MG63 (cell line): ENCODE results near the gene UGT1A9. TPM values are rescaled to one million over a fixed set of nuclear protein-coding genes. Genes with fewer than 3 reads are reported as not detected.

Experiments
- DNase-seq: peaks from one replicate; pipeline ENCODE4 v3.0.0-alpha.2; 2020
- H3K27me3 ChIP-seq: fragments of 250-450 bp; sonication (Bioruptor Pico); 2 replicates; pipeline ENCODE4 v1.5.1; 2020; ENCODE audit warnings: mild to moderate bottlenecking, moderate library complexity
- H3K36me3 ChIP-seq: fragments of 250-450 bp; sonication (Bioruptor Pico); 2 replicates; pipeline ENCODE4 v1.5.1; 2020; ENCODE audit warnings: mild to moderate bottlenecking, moderate library complexity
- H3K4me3 ChIP-seq: fragments of 250-450 bp; sonication (Bioruptor Pico); 2 replicates; pipeline ENCODE4 v1.5.1; 2020; ENCODE audit warnings: mild to moderate bottlenecking, moderate library complexity
- H3K9me3 ChIP-seq: fragments of 250-450 bp; sonication (Bioruptor Pico); 2 replicates; pipeline ENCODE4 v1.5.1; 2020; ENCODE audit warnings: mild to moderate bottlenecking, moderate library complexity
- total RNA-seq: library from RNA; depleted of rRNA; stranded (reverse); fragments of >200 nt; shearing (Covaris generic); gene quantifications from 2 replicates; pipeline ENCODE4 v1.2.3, GENCODE V29; 2014; ENCODE audit warnings: low replicate concordance

The UGT1A9 gene
- total RNA-seq, 1 experiment from 2014 or later = not detected

- Histone ChIP-seq H3K9me3 (no peaks in the 10 kb centered on the region), H3K36me3 (no peaks in the 10 kb centered on the region), H3K4me3 (no peak overlapping the region), H3K27me3 (no peaks in the 10 kb centered on the region)
- DNase-seq = no peak
Measured at GRCh38 chr2:233761040-233761769, 89.5 kb downstream of the UGT1A9 start.

DNA sequence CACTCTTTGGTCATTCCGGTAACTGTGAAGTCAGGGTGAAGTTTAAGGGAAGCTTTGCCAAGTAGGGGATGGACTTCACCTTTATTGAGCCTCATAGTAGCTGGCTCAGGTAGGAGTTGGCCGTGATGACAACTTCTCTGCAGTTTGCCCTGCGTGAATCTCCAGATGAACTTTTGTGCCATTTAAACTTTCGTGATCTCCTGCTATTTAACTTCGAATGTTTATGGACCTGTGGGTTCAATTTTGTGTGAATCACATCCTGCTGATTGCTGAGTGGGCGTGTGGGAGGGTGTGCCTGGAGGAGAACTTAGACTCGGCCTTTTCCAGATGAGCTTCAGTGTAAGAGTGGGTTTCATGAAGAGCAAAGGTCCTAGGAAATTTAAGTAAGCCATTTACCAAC is 92.6 kb downstream of the UGT1A9 start:
- no peaks in the 10 kb centered on the region for H3K9me3 ChIP-seq
- H3K36me3 ChIP-seq = no peaks in the 10 kb centered on the region
- DNase-seq = peak; percentile 80
- no peaks in the 10 kb centered on the region for H3K27me3 ChIP-seq
- H3K4me3 ChIP-seq = no peak overlapping the region

DNA sequence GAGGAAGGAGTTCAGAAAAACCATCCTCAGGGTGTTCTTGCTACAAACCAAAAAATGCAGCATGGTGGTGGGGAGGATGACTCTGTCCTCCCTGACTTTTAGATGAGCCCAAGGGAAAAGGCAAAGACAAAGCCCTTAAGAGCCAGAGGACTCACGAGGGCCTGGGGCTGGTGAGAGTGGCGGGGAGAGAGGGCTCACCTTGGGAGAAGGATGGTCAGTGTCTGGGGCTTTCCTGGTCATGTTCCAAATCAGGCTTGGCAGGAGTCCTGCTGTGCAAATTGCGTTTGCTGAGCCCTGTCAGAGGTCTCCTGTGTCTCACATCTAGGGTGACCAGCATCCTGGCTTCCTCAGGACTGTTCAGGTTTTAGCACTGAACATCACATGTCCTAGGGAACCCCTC is 93.1 kb downstream of the UGT1A9 start:
- Histone ChIP-seq H3K9me3 (no peaks in the 10 kb centered on the region), H3K4me3 (no peak overlapping the region), H3K27me3 (no peaks in the 10 kb centered on the region), H3K36me3 (no peaks in the 10 kb centered on the region)
- peak; percentile 25 for DNase-seq

DNA sequence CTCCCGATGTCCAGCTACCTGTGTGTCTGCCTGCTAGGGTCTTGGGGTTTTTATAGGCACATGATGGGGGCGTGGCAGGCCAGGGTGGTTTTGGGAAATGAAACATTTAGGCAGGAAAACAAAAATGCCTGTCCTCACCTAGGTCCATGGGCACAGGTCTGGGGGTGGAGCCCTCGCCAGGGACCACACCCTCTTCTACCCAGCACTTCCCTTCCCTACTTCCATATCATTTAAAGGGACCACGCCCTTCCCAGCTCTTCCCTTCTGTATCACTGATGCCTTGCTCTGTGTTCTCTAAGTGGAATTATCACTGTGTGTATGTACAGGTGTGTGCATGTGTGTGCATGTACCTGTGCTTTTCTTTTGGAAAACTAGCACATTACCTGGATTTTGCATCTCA is 94.7 kb downstream of the UGT1A9 start:
- Histone ChIP-seq H3K4me3 (no peak overlapping the region), H3K9me3 (no peaks in the 10 kb centered on the region), H3K36me3 (no peaks in the 10 kb centered on the region), H3K27me3 (no peaks in the 10 kb centered on the region)
- no peak for DNase-seq

DNA sequence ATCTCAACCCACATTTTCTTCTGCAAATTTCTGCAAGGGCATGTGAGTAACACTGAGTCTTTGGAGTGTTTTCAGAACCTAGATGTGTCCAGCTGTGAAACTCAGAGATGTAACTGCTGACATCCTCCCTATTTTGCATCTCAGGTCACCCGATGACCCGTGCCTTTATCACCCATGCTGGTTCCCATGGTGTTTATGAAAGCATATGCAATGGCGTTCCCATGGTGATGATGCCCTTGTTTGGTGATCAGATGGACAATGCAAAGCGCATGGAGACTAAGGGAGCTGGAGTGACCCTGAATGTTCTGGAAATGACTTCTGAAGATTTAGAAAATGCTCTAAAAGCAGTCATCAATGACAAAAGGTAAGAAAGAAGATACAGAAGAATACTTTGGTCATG is 96.4 kb downstream of the UGT1A9 start:
- no peak for DNase-seq
- Histone ChIP-seq H3K36me3 (no peaks in the 10 kb centered on the region), H3K27me3 (no peaks in the 10 kb centered on the region), H3K9me3 (no peaks in the 10 kb centered on the region), H3K4me3 (no peak overlapping the region)

DNA sequence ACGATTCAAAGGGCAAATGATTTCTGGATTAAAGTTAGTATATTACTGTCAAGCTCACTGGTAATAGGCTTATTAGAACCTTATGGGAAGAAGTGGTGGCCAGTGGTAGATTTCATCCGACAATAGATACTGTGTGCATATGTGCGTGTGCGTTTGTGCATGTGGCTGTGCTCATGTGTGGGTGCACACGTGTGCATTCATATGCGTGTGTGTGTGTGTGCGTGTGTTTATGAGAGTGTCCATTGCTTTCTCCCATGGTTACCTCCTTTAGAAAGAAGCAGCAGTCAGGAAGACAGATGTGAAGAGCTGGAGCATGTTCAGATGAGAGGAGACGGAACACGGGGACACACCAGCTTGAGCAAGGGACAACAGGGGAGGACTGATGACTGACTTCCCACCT is 97.6 kb downstream of the UGT1A9 start:
- Histone ChIP-seq H3K27me3 (no peaks in the 10 kb centered on the region), H3K36me3 (no peaks in the 10 kb centered on the region)
- DNase-seq = no peak

DNA sequence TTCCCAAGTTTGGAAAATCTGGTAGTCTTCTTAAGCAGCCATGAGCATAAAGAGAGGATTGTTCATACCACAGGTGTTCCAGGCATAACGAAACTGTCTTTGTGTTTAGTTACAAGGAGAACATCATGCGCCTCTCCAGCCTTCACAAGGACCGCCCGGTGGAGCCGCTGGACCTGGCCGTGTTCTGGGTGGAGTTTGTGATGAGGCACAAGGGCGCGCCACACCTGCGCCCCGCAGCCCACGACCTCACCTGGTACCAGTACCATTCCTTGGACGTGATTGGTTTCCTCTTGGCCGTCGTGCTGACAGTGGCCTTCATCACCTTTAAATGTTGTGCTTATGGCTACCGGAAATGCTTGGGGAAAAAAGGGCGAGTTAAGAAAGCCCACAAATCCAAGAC is 100.5 kb downstream of the UGT1A9 start:
- DNase-seq = no peak
- Histone ChIP-seq H3K4me3 (no peak overlapping the region), H3K36me3 (no peaks in the 10 kb centered on the region), H3K9me3 (peaks cover 3% of the 10 kb centered on the region; the same call in 1 of the 2 replicates), H3K27me3 (no peaks in the 10 kb centered on the region)

More for the DNA sequence above, 97.6 kb downstream of the UGT1A9 start:
- Histone ChIP-seq H3K4me3 (no peak overlapping the region), H3K9me3 (no peaks in the 10 kb centered on the region)

- Histone ChIP-seq H3K9me3 (peaks cover 3% of the 10 kb centered on the region; the same call in 1 of the 2 replicates), H3K4me3 (no peak overlapping the region), H3K36me3 (no peaks in the 10 kb centered on the region), H3K27me3 (no peaks in the 10 kb centered on the region)
- no peak for DNase-seq
Measured at GRCh38 chr2:233772583-233772982, 100.9 kb downstream of the UGT1A9 start.

- Histone ChIP-seq H3K4me3 (no peak overlapping the region), H3K9me3 (peaks cover 3% of the 10 kb centered on the region; the same call in 1 of the 2 replicates), H3K36me3 (no peaks in the 10 kb centered on the region), H3K27me3 (no peaks in the 10 kb centered on the region)
- no peak for DNase-seq
Measured at GRCh38 chr2:233773854-233774253, 102.2 kb downstream of the UGT1A9 start.

DNA sequence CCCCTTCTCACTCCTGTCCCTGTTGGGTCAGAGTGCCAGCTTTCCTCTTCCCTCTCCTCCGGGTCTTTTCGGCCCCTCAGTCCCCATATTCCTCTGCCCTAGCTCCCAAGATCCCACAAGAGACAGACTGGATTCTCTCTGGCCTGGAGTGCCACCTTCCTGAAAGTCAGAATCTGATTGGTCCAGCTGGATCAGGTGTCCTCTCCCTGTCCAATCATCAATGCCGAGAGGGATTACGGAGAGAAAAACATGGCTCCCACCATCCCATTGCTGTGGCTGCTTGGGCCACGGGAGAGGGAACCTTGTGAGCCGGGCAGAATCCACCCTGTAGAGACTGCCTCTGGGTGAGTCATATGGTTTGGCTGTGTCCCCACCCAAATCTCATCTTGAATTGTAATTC is 103.7 kb downstream of the UGT1A9 start:
- no peak for DNase-seq
- no peak overlapping the region for H3K4me3 ChIP-seq
- H3K27me3 ChIP-seq = no peaks in the 10 kb centered on the region
- H3K9me3 ChIP-seq = peaks cover 3% of the 10 kb centered on the region; the same call in 1 of the 2 replicates
- H3K36me3 ChIP-seq = no peaks in the 10 kb centered on the region

GRCh38 chr2:233778030-233778429 is 106.3 kb downstream of the UGT1A9 start, which contains the start of gene MROH2A:
Gene MROH2A, plus strand, starts transcription at chr2:233778330. Its CDS starts 1,029 bp downstream, at chr2:233779359.
- DNase-seq = no peak
- H3K9me3 ChIP-seq = peaks cover 5% of the 10 kb centered on the region; the same call in 1 of the 2 replicates

DNA sequence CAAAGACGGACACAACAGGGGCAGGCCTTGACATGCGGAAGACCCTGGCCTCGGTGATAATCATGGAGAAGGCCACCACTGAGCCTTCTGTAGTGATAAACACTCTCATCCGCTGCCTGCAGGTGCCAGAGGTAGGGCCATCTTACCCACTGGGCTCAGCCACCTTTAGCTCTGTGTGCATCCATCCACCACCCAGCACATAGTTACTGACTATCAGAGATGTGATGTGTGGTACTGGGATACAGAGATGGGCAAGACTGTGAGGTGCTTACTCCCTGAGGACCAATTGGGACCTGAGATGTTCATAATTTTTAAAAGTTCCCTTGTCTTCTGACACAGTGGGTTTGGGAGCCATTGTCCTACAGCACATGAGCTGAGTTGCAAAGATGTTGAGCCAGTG is 108.0 kb downstream of the UGT1A9 start:
- Histone ChIP-seq H3K9me3 (peaks cover 5% of the 10 kb centered on the region; the same call in 1 of the 2 replicates), H3K4me3 (no peak overlapping the region), H3K36me3 (no peaks in the 10 kb centered on the region), H3K27me3 (no peaks in the 10 kb centered on the region)
- no peak for DNase-seq

More at GRCh38 chr2:233778030-233778429, 106.3 kb downstream of the UGT1A9 start, which contains the start of gene MROH2A:
- Histone ChIP-seq H3K27me3 (no peaks in the 10 kb centered on the region), H3K4me3 (no peak within 1 kb of the TSS), H3K36me3 (no peaks in the 10 kb centered on the region)

DNA sequence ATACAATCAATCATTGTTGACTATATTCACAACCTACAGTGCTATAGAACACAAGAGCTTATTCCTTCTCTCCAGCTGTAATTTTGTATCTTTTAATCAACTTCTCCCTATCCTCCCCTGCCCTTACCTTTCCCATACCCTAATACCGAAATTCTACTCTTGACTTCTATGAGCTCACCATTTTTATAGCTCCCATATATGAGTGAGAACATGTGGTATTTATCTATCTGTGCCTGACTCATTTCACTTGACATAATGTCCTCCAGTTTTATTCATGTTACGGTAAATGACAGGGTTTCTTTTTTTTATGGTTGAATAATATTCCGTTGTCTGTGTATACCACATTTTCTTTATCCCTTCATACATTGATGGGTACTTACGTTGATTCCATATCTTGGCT is 109.1 kb downstream of the UGT1A9 start:
- Histone ChIP-seq H3K4me3 (no peak overlapping the region), H3K9me3 (peaks cover 5% of the 10 kb centered on the region; the same call in 1 of the 2 replicates), H3K27me3 (no peaks in the 10 kb centered on the region), H3K36me3 (no peaks in the 10 kb centered on the region)
- DNase-seq = no peak

DNA sequence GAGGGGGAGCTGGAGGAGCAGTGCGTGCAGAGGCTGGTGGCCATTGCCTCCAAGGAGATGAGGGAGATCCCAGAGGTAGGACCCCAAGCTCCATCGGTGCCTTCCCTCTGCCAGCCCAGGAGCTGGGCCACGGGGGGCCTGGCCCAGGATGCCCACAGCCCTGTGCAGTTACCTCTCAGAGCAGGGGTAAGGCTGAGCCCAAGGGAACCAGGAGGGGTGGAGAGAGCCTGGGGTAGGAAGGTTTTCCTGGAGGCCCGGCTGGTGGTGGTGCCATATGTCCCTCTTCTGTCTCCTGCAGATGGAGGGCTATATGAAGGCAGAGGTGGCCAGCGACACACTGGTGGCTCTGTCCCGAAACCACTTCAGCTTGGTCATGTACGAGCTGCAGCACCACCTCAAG is 117.9 kb downstream of the UGT1A9 start:
- no peaks in the 10 kb centered on the region for H3K27me3 ChIP-seq
- DNase-seq = no peak
- H3K9me3 ChIP-seq = no peaks in the 10 kb centered on the region
- H3K4me3 ChIP-seq = no peak overlapping the region
- H3K36me3 ChIP-seq = no peaks in the 10 kb centered on the region

DNA sequence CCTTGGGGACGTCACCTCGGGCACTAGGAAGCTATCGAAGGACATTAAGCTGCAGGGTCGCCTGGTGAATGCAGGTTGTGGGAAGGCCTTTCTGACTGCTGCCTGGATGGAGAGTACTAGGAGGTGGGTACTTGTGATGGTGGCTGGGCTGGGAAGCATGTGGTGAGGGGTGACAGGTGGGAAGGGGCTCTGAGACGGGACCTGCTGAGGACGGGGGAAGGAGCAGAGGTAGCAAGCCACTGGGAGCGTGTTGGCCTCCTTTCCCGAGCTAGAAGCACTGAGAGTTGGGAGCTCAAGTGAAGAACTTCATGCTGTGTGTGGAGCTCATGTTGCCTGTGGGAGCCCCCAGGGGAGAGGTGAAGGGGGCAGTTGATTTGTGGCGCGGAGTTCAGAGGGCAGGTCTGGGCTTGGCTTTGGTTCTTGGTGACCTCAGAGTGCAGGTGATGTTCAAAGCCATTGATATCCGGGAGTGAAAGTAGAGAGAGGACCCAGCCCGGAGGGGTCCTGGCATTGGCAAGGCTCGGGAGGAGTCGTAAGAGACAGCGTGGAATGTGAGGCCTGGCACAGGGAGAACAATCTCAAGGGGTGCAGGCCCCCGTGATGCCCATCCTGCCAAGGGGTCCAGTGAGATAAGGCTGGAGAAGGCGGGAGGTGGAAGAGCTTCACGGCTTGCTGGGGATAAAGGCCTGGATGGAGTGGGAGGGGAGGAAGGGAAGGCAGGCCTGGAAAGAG is 119.6 kb downstream of the UGT1A9 start:
- no peaks in the 10 kb centered on the region for H3K27me3 ChIP-seq
- H3K4me3 ChIP-seq = no peak overlapping the region
- DNase-seq = no peak
- H3K36me3 ChIP-seq = no peaks in the 10 kb centered on the region
- no peaks in the 10 kb centered on the region for H3K9me3 ChIP-seq

DNA sequence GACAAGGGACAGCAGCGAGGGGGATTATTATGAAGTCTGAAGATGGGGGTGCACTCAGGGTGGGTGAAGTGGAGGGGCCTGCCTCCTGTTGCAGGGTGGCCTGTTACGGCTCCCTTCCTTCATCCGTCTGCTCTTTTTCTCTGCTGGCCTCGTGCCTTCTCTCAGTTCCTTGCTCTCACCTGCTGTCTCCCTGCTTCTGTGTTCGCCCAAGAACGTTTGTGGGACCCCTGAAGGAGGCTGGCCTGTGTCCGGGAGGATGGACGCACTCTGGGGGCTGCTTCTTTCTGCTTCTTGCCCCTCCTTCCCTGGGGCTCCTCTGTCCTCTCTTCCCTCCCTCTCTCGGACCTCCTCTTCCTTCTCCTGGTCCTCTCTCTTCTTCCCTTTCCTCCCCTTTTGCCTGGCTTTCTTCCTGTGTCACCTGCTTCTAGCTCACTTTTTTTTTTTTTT is 120.2 kb downstream of the UGT1A9 start:
- H3K36me3 ChIP-seq = no peaks in the 10 kb centered on the region
- DNase-seq = no peak
- no peaks in the 10 kb centered on the region for H3K27me3 ChIP-seq
- no peak overlapping the region for H3K4me3 ChIP-seq
- H3K9me3 ChIP-seq = no peaks in the 10 kb centered on the region

DNA sequence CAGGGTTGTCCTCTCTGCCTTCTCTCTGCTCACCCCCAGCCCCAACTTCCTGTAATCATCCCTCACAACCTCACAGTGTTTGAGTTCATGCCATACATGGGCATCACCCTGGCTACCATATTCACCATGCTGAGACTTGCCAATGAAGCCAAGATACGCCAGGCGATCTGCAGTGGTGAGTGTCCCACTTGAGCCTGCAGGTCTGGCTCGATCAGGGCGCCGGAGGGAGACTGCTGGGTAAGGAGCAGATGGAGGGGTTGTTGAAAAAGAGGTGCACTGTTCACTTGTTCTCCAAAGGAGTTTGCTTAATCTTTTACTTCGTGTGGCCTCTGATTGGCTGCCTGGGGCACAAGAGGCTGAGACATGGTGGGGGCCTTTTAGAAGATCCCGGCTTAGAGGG is 121.0 kb downstream of the UGT1A9 start:
- no peak for DNase-seq
- Histone ChIP-seq H3K9me3 (no peaks in the 10 kb centered on the region), H3K4me3 (no peak overlapping the region), H3K27me3 (no peaks in the 10 kb centered on the region), H3K36me3 (no peaks in the 10 kb centered on the region)
